ENCODE results near the gene FAM200C. TPM values are rescaled to one million over a fixed set of nuclear protein-coding genes. Genes with fewer than 3 reads are reported as not detected.

Gene FAM200C
- total and polyA plus RNA-seq, 10 of the 15 experiments (the other 5 are each of a cell fraction or from before 2014, with no cell fraction given): 1.0 to 5.4 (median 2.2) TPM

DNA sequence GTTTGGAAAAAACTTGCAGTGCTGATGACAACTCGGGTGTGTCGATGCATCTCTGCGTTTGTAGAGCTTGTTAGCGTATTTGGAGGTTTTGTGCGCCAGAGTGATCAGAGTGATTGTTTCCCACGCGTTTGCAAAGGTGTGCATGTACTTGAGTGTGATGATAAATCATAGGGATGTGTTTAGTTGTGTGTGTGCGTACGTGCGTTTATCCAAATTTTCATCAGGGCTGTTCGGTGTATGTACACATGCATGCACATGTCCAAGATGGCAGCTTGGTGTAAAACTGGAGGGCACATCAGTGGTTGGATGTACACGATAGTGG, 29.2 kb downstream of the FAM200C start:
- H3K9me3 ChIP-seq (replicated peaks; ENCODE audit: control insufficient read depth, insufficient read depth, low read length): no peaks in the 10 kb centered on the region
- intact Hi-C loops (cut with micrococcal nuclease; ENCODE audit: unreplicated experiment): no loop called here
- DNase-seq (ENCODE audit: low read depth, low spot score) (no peak), ATAC-seq (no peak), FAIRE-seq (no peak)
- in situ Hi-C loops (cut with MboI): no loop called here
- no peaks in the 10 kb centered on the region for H3K4me1 ChIP-seq (ENCODE audit: control insufficient read depth, insufficient read depth, low read length)
- no peaks in the 10 kb centered on the region for H3K79me2 ChIP-seq (ENCODE audit: control insufficient read depth, insufficient read depth, low read length)
- no peak overlapping the region for H3K27ac ChIP-seq (ENCODE audit: control insufficient read depth, insufficient read depth)
- peak overlapping the region; percentile 84 for H3K4me2 ChIP-seq (ENCODE audit: control insufficient read depth, insufficient read depth)
- POLR2A ChIA-PET: no interaction called here
- no peak for TF ChIP-seq GABPA (IDR thresholded peaks at IDR 0.05; ENCODE audit: low read depth)
- TF ChIP-seq RAD51 (IDR thresholded peaks at IDR 0.05): no peak
- TF ChIP-seq NR2F1 (conservative IDR thresholded peaks at IDR 0.05): no peak
- TF ChIP-seq EGR1 (IDR thresholded peaks at IDR 0.05; ENCODE audit: borderline replicate concordance in 1 of 2, low read depth in 2 of 2, low read length in 2 of 2): no peak
- no peak for TF ChIP-seq CREM (IDR thresholded peaks at IDR 0.05; ENCODE audit: low read depth)
- no peak for TF ChIP-seq RBBP5 (conservative IDR thresholded peaks at IDR 0.05)
- TF ChIP-seq IRF4 (IDR thresholded peaks at IDR 0.05; ENCODE audit: low read depth, low read length): no peak
- no peak for TF ChIP-seq RFX5 (IDR thresholded peaks at IDR 0.05; ENCODE audit: low read depth, low read length)
- no peak for TF ChIP-seq CHD1 (IDR thresholded peaks at IDR 0.05; ENCODE audit: low read depth, low read length)
- no peak for TF ChIP-seq MEF2B (IDR thresholded peaks at IDR 0.05; ENCODE audit: partially characterized antibody, poor library complexity, severe bottlenecking)
- no peak for TF ChIP-seq STAT3 (IDR thresholded peaks at IDR 0.05; ENCODE audit: low read depth, low read length)
- TF ChIP-seq ASH2L (IDR thresholded peaks at IDR 0.05; ENCODE audit: borderline replicate concordance, low read depth): no peak
- TF ChIP-seq ATF7 (IDR thresholded peaks at IDR 0.05; ENCODE audit: low read depth): no peak
- no peak for TF ChIP-seq ZNF687 (IDR thresholded peaks at IDR 0.05)
- TF ChIP-seq TBL1XR1 (IDR thresholded peaks at IDR 0.05; ENCODE audit: low read depth, low read length): no peak
- H3K27me3 ChIP-seq (replicated peaks in 1 of 2; ENCODE audit: control insufficient read depth in 2 of 2, insufficient read depth in 2 of 2, low read length in 1 of 2): peaks cover 2 to 10% of the 10 kb centered on the region in 2 experiments; a peak in 3 of 4 replicates
- SMC1A ChIA-PET (ENCODE audit: uncharacterized antibody, unreplicated experiment): interaction anchor here (1.1 to 1.6 kb wide), 2 partner anchors 18 to 104 kb away, joined by 3 to 4 read pairs; no protein-coding TSS in a partner anchor
- no peaks in the 10 kb centered on the region for H3K36me3 ChIP-seq (ENCODE audit: control insufficient read depth in 2 of 2, insufficient read depth in 2 of 2, low read length in 1 of 2)
- no peaks in the 10 kb centered on the region for H4K20me1 ChIP-seq (ENCODE audit: control insufficient read depth, insufficient read depth)
- CTCF ChIA-PET: interaction anchor here (0.5 to 1.5 kb wide), 3 partner anchors 20 to 38 kb away, joined by 3 to 5 read pairs (median 3); no protein-coding TSS in a partner anchor
- no peak overlapping the region for H3K9ac ChIP-seq (ENCODE audit: control insufficient read depth, insufficient read depth, low read length)
- no TSS peak for BruUV-seq (replicated peaks)
- H3K4me3 ChIP-seq: no peak overlapping the region; the same call in 1 of the 2 replicates
- H2AFZ ChIP-seq (ENCODE audit: control insufficient read depth, low read depth, low read length): no peak overlapping the region
- RAD21 ChIA-PET (ENCODE audit: unreplicated experiment): no interaction called here
- 83% methylated on average over 12 of the region's 12 CpGs for WGBS (ENCODE audit: insufficient coverage, insufficient replicate concordance, low lambda C conversion rate, missing lambda C conversion rate)
